AML-193 (cell line): Measurements from ENCODE around the gene CD58.
"Not testable (repeated sequence)": the region's sequence is repeated elsewhere in the genome, so short reads cannot be mapped to it uniquely, and the experiment has no call there.

Source experiments
- DNase-seq, 2 experiments: peaks; one replicate each; lab custom pipeline; 2025; lab: John Stamatoyannopoulos, UW

The CD58 gene

GRCh38 chr1:116593401-116593800 is 22.6 kb upstream of the CD58 start:
- DNase-seq: not testable (repeated sequence)

GRCh38 chr1:116591951-116592605 is 21.3 kb upstream of the CD58 start:
- not testable (repeated sequence) for DNase-seq

DNA sequence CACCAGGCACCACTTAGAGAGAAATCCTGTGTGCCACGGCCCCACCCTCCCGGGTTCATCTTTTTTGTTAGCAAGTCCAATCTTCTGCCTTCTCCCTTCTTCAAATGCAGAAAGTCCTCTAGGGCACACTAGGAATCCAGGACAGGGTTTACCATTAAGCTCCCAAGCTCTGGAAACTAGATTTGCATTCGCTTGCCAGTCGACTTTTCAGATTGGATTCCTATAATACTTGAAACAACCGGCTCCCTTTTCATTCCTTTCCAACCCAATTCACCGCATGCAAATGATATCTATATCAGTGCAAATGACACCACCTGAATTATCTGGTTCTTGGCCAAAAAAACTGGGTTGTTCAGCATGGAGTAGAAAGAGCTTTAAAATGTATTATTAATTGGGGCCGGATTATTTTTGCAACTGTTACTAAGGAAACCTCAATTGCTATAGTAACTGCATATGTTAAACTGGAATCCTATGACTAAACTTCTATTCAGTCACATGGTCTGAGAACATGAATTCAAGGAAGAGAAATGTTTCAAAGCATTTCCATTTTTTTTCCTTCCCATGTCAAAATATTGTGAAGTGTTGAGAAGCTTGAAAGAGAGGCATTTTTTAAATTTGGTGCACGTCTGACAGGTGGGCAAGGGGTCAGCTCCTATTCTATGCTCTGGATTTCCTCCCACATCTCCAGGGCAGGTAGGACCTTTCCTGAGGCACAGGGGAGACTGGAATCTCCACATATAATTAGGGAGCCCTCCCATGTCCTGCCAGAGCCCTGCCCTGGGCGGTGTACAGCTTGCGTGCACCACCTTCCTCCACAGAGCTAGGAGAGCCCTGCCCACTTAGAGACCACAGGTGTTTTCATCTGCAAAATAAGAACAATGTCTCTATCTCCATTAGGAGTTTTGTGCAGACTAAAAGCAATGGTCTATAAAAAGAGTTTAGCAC is 20.5 kb upstream of the CD58 start:
- not testable (repeated sequence) for DNase-seq

DNA sequence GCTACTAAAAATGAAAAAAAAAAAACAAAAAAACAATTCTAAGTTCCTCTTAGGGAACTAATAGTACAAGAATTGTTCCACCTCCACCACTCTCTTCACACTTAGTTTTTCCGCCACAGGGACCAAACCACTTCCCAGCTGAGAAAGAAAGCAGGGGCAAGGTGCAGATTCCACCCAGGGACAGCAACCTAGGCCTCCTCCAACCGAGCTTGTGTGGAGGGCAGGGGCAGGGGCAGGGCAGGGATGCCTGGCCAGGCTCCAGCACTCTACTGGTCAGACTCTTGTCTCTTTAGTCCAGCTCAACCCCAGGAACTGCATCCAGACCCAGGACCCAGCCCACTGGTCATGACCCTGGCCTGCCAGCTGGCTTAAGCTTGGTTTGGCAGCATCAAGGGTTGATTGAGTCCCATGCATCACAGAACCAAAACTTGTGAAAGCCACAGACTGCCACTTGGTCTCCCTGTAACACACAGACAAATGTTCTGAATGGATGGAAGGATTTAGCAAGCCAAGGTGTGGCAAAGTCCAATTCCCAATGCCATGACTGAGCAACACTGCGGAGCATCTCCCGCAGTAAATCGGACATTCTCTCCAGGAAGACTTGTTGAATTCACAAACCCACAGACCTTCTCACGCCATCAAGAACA is 19.7 kb upstream of the CD58 start:
- DNase-seq: not testable (repeated sequence)

GRCh38 chr1:116589101-116589735 is 18.4 kb upstream of the CD58 start:
- not testable (repeated sequence) for DNase-seq

- no peak for DNase-seq
These were observed 16.8 kb upstream of the CD58 start for GRCh38 chr1:116587501-116588227.

- DNase-seq: no peak
These were observed 15.9 kb upstream of the CD58 start for GRCh38 chr1:116586741-116587143.

DNA sequence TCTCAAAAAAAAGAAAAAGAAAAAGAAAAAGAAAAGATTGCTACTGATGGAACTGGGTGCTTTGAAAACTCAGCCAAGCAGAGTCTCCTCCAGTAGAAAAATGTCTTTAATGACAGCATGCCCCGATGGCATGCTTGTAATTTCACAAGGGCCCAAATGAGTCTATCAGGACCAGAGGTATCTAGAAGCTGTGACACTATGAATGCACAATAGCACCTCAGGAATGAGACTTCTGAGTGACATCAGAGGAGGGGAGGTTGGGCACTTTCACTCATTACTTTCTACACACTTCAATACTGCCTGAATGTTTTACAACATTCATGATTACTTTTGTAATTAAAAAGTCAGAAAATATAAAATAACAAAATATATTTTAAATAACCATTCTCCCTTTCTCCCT is 15.1 kb upstream of the CD58 start:
- DNase-seq: no peak

- DNase-seq: no peak
These were observed 10.6 kb upstream of the CD58 start for GRCh38 chr1:116581323-116581885.

DNA sequence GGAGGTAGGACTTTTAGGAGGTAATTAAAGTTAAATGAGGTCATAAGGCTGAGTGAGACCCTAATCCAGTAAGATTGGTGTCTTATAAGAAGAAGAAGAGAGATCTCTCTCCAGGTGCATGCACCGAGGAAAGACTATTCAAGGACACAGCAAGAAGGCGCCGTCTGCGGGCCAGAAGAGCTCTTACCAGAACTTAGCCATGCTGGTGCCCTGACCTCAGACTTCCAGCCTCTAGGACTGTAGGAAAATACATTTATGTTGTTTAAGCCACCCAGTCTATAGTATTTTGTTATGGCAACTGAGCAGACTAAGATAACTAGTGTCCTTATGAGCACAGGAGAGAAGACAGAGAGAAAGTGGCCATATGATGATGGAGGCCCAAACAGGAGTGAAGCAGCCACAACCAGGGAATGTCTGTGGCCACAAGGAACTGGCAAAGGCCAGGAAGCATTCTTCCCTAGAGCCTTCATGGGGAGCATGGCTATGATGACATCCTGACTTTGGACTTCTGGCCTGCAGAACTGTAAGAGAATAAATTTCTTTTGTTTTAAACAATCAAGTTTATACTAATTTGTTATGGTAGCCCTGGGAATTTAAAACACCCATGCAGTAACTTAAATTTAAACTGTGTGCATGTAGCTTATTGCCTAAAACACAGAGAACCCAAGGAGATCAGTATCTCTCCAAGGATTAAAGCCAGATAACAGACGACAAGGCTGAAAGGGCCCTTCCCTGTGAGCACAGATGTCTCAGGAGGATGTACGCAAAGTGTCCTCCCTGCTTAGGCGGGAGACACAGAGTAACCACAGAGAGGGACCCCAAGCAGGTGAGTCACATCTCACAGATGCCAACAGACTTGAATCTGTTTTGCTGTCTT is 9.9 kb upstream of the CD58 start:
- DNase-seq: no peak

GRCh38 chr1:116579259-116579875 is 8.5 kb upstream of the CD58 start:
- DNase-seq: no peak

- no peak for DNase-seq
These were observed 7.8 kb upstream of the CD58 start for GRCh38 chr1:116578581-116578980.

- no peak for DNase-seq
These were observed 7.0 kb upstream of the CD58 start for GRCh38 chr1:116577759-116578314.

- peak; percentile 50 to 69 for DNase-seq
These were observed 3.9 kb upstream of the CD58 start for GRCh38 chr1:116574581-116575291.

- no peak for DNase-seq
These were observed 2.7 kb upstream of the CD58 start for GRCh38 chr1:116573431-116574095.

GRCh38 chr1:116572771-116573430 is 2.1 kb upstream of the CD58 start:
- DNase-seq: no peak

DNA sequence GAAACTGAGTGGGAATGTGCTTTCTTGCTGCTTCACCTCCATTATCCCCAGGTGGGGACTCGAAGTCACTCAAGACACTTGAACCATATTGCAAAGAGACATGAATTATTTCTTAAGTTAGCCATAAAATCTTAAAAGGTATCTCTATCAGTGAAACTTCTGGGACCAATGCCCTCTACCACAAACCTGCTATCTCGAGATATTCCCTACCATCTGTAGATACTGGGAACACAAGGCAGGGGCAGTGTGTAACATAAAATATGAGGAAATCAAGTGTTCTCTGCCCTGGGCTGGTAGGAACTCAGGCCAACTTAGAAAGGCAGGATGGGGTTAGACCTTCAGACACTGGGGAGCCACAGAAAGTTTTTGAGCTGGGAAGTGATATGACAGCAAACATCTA is 1.3 kb upstream of the CD58 start:
- no peak for DNase-seq
